ENCODE data around the gene FAM193B. TPM values are rescaled to one million over a fixed set of nuclear protein-coding genes. Genes with fewer than 3 reads are reported as not detected.

Gene FAM193B
- total and polyA plus RNA-seq, 9 of the 15 experiments (the other 6 are each of a cell fraction or from before 2014, with no cell fraction given): 4.4 to 76.4 (median 37.3) TPM

DNA sequence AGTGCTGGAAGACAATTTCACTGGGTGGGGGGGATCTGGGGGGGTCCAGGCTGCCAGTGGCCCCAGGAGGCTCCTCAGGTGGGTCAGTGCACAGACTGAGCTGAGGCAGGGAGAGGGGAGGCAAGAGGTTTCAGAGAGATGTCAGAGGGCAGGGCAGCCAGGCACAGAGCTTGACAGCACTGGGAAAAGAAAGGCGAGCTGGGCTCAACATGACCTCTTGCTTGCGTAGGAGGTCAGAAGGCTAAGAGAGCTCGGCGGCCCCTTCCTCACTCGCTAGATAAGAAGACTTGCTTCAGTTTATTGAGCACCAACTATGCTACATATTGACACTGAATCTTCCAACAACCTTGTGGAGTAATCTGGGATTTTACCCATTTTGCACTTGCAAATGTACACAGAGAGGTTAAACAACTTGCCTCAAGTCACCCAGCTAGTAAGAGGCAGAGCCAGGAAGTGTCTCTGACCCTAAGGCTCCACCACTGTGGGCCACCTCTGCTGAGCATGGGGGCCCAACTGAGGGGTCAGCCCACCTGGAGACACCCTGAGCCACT lies 60.5 kb downstream of the FAM193B start:
- H2AFZ ChIP-seq (ENCODE audit: low read depth, low read length): no peak overlapping the region
- TF ChIP-seq POLR2G (IDR thresholded peaks at IDR 0.05; ENCODE audit: low read depth, low read length) (peak; percentile 3; the same call in 1 of the 2 replicates), ZNF232 (CRISPR knock-in tag; IDR thresholded peaks at IDR 0.05) (peak; percentile 99), POLR2A (conservative IDR thresholded peaks at IDR 0.05) (0 out of 2 replicates have a peak, but pooled peaks have one; percentile 27), ETV5 (CRISPR knock-in tag; IDR thresholded peaks at IDR 0.05; ENCODE audit: low read depth) (peak; percentile 40; the same call in 1 of the 2 replicates), RHOXF2B (CRISPR knock-in tag; conservative IDR thresholded peaks at IDR 0.05) (no peak), MAFK (IDR thresholded peaks at IDR 0.05; ENCODE audit: low read length) (no peak), SUPT5H (IDR thresholded peaks at IDR 0.05) (no peak), MEF2D (tag; conservative IDR thresholded peaks at IDR 0.05; ENCODE audit: low read depth) (no peak), SP1 (CRISPR knock-in tag; IDR thresholded peaks at IDR 0.05) (0 out of 2 replicates have a peak, but pooled peaks have one; percentile 25), CBFA2T2 (conservative IDR thresholded peaks at IDR 0.05) (no peak), GABPB2 (CRISPR knock-in tag; conservative IDR thresholded peaks at IDR 0.05) (0 out of 2 replicates have a peak, but pooled peaks have one; percentile 22), ZNF586 (CRISPR knock-in tag; conservative IDR thresholded peaks at IDR 0.05) (no peak), BCOR (IDR thresholded peaks at IDR 0.05) (peak; percentile 68; the same call in 1 of the 2 replicates), ZFP36 (IDR thresholded peaks at IDR 0.05; ENCODE audit: low read depth, low read length, partially characterized antibody) (peak; percentile 64), FOXA1 (IDR thresholded peaks at IDR 0.05; ENCODE audit: borderline replicate concordance) (no peak), FOXJ3 (CRISPR knock-in tag; IDR thresholded peaks at IDR 0.05) (no peak), PTBP1 (IDR thresholded peaks at IDR 0.05; ENCODE audit: low read depth, low read length) (0 out of 2 replicates have a peak, but pooled peaks have one; percentile 11), RBM25 (IDR thresholded peaks at IDR 0.05; ENCODE audit: low read depth, low read length, severe bottlenecking) (peak; percentile 51), ETS2 (tag; IDR thresholded peaks at IDR 0.05; ENCODE audit: borderline replicate concordance, poor library complexity, severe bottlenecking) (no peak), PTRF (tag; IDR thresholded peaks at IDR 0.05) (no peak), FOXA3 (CRISPR knock-in tag; conservative IDR thresholded peaks at IDR 0.05 in 1 of 2, IDR thresholded peaks at IDR 0.05 in 1 of 2) (peak in 1 of 2 experiments; percentile 59; a peak in 1 of 4 replicates)
- TF ChIP-seq, protein P1, sequence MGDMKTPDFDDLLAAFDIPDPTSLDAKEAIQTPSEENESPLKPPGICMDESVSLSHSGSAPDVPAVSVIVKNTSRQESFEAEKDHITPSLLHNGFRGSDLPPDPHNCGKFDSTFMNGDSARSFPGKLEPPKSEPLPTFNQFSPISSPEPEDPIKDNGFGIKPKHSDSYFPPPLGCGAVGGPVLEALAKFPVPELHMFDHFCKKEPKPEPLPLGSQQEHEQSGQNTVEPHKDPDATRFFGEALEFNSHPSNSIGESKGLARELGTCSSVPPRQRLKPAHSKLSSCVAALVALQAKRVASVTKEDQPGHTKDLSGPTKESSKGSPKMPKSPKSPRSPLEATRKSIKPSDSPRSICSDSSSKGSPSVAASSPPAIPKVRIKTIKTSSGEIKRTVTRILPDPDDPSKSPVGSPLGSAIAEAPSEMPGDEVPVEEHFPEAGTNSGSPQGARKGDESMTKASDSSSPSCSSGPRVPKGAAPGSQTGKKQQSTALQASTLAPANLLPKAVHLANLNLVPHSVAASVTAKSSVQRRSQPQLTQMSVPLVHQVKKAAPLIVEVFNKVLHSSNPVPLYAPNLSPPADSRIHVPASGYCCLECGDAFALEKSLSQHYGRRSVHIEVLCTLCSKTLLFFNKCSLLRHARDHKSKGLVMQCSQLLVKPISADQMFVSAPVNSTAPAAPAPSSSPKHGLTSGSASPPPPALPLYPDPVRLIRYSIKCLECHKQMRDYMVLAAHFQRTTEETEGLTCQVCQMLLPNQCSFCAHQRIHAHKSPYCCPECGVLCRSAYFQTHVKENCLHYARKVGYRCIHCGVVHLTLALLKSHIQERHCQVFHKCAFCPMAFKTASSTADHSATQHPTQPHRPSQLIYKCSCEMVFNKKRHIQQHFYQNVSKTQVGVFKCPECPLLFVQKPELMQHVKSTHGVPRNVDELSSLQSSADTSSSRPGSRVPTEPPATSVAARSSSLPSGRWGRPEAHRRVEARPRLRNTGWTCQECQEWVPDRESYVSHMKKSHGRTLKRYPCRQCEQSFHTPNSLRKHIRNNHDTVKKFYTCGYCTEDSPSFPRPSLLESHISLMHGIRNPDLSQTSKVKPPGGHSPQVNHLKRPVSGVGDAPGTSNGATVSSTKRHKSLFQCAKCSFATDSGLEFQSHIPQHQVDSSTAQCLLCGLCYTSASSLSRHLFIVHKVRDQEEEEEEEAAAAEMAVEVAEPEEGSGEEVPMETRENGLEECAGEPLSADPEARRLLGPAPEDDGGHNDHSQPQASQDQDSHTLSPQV (IDR thresholded peaks at IDR 0.05): 0 out of 2 replicates have a peak, but pooled peaks have one; percentile 43
- intact Hi-C loops (cut with micrococcal nuclease): no loop called here
- WGBS (ENCODE audit: insufficient coverage, low coverage, missing lambda C conversion rate): 50% methylated on average over 5 of the region's 5 CpGs
- no peaks in the 10 kb centered on the region for H3K9me3 ChIP-seq (replicated peaks; ENCODE audit: control insufficient read depth, insufficient read depth, low read depth, low read length)
- ATAC-seq (no peak), FAIRE-seq (no peak), DNase-seq (ENCODE audit: extremely low read depth in 1 of 4, low spot score in 3 of 4) (no peak)
- in situ Hi-C loops (cut with MboI): no loop called here
- peaks cover 49 to 95% of the 10 kb centered on the region in 2 experiments for H3K4me1 ChIP-seq (replicated peaks in 1 of 2; ENCODE audit: control insufficient read depth in 2 of 2, insufficient read depth in 2 of 2, low read length in 2 of 2)
- no peaks in the 10 kb centered on the region for H3K27me3 ChIP-seq (ENCODE audit: control insufficient read depth in 2 of 2, insufficient read depth in 2 of 2, low read length in 2 of 2)
- no peak overlapping the region for H3K4me3 ChIP-seq
- peaks cover 65% of the 10 kb centered on the region; the same call in 2 of the 3 replicates for H3K36me3 ChIP-seq (ENCODE audit: control insufficient read depth, insufficient read depth, low read length)
- H3K9ac ChIP-seq (ENCODE audit: insufficient read depth in 1 of 2, low read depth in 2 of 2, low read length in 2 of 2): peak overlapping the region; percentile 68 to 98
- POLR2A ChIA-PET: interaction anchor here (0.5 to 4.0 kb wide), 15 partner anchors 9 to 523 kb away, joined by 3 to 21 read pairs (median 4); partner anchors contain the start of gene DOK3
- no TSS peak for BruUV-seq (replicated peaks)
- peaks cover 3% of the 10 kb centered on the region; the same call in 1 of the 2 replicates for H4K20me1 ChIP-seq (replicated peaks; ENCODE audit: control insufficient read depth, insufficient read depth, low read length)
- CTCF ChIA-PET (ENCODE audit: low intra/inter-chr PET ratio): no interaction called here
- no peaks in the 10 kb centered on the region for H3K9me1 ChIP-seq (ENCODE audit: control insufficient read depth, insufficient read depth, low read length)
- peak overlapping the region; percentile 95 for H3K27ac ChIP-seq (ENCODE audit: extremely low read depth, low read depth, low read length)
- H3K4me2 ChIP-seq (ENCODE audit: insufficient read depth, low read length): peak overlapping the region; percentile 52
- H3K79me2 ChIP-seq (ENCODE audit: control insufficient read depth, insufficient read depth, low read length): peaks cover 51% of the 10 kb centered on the region

Data from K562 (cell line).